ENCODE measurements around the gene PDXK.

Gene PDXK

GRCh38 chr21:43741423-43742096 lies 22.6 kb downstream of the PDXK start:
- DNase-seq (ENCODE audit: low read depth in 1 of 2, low spot score in 1 of 2) = no peak

- DNase-seq (ENCODE audit: low read depth in 1 of 2, low spot score in 1 of 2) = no peak
Observed at GRCh38 chr21:43743947-43744346, 25.0 kb downstream of the PDXK start.

GRCh38 chr21:43744725-43745124 lies 25.8 kb downstream of the PDXK start:
- DNase-seq (ENCODE audit: low read depth in 1 of 2, low spot score in 1 of 2) = no peak

- DNase-seq (ENCODE audit: low read depth in 1 of 2, low spot score in 1 of 2) = no peak
Observed at GRCh38 chr21:43745772-43746517, 27.0 kb downstream of the PDXK start.

- no peak for DNase-seq (ENCODE audit: low read depth in 1 of 2, low spot score in 1 of 2)
Observed at GRCh38 chr21:43748622-43749021, 29.7 kb downstream of the PDXK start.

GRCh38 chr21:43749651-43750262 lies 30.8 kb downstream of the PDXK start:
- no peak for DNase-seq (ENCODE audit: low read depth in 1 of 2, low spot score in 1 of 2)

- no peak for DNase-seq (ENCODE audit: low read depth in 1 of 2, low spot score in 1 of 2)
Observed at GRCh38 chr21:43750339-43751033, 31.6 kb downstream of the PDXK start.

GRCh38 chr21:43751955-43752591 lies 33.1 kb downstream of the PDXK start:
- no peak for DNase-seq (ENCODE audit: low read depth in 1 of 2, low spot score in 1 of 2)

GRCh38 chr21:43752758-43753438 lies 34.0 kb downstream of the PDXK start:
- no peak for DNase-seq (ENCODE audit: low read depth in 1 of 2, low spot score in 1 of 2)

GRCh38 chr21:43753439-43753799 lies 34.5 kb downstream of the PDXK start:
- DNase-seq (ENCODE audit: low read depth in 1 of 2, low spot score in 1 of 2) = no peak

GRCh38 chr21:43754948-43755781 lies 36.2 kb downstream of the PDXK start:
- DNase-seq (ENCODE audit: low read depth in 1 of 2, low spot score in 1 of 2) = no peak

- no peak for DNase-seq (ENCODE audit: low read depth in 1 of 2, low spot score in 1 of 2)
Observed at GRCh38 chr21:43755820-43756594, 37.1 kb downstream of the PDXK start.

- DNase-seq (ENCODE audit: low read depth in 1 of 2, low spot score in 1 of 2) = no peak
Observed at GRCh38 chr21:43757601-43758000, 38.7 kb downstream of the PDXK start.

GRCh38 chr21:43758111-43758641 lies 39.2 kb downstream of the PDXK start:
- DNase-seq (ENCODE audit: low read depth in 1 of 2, low spot score in 1 of 2) = no peak

- no peak for DNase-seq (ENCODE audit: low read depth in 1 of 2, low spot score in 1 of 2)
Observed at GRCh38 chr21:43758811-43759210, 39.9 kb downstream of the PDXK start.

- no peak for DNase-seq (ENCODE audit: low read depth in 1 of 2, low spot score in 1 of 2)
Observed at GRCh38 chr21:43759651-43760050, 40.7 kb downstream of the PDXK start.

GRCh38 chr21:43760391-43760958 lies 41.5 kb downstream of the PDXK start:
- no peak for DNase-seq (ENCODE audit: low read depth in 1 of 2, low spot score in 1 of 2)

GRCh38 chr21:43761886-43762285 lies 43.0 kb downstream of the PDXK start:
- DNase-seq (ENCODE audit: low read depth in 1 of 2, low spot score in 1 of 2) = no peak
